ENCODE data around the gene HAUS6. TPM values are rescaled to one million over a fixed set of nuclear protein-coding genes. Genes with fewer than 3 reads are reported as not detected.
"Not testable (repeated sequence)": the region's sequence is repeated elsewhere in the genome, so short reads cannot be mapped to it uniquely, and the experiment has no call there.

HAUS6 gene
- total and polyA plus RNA-seq, 12 donors = 4.0 to 16.3 (median 12.6) TPM

DNA sequence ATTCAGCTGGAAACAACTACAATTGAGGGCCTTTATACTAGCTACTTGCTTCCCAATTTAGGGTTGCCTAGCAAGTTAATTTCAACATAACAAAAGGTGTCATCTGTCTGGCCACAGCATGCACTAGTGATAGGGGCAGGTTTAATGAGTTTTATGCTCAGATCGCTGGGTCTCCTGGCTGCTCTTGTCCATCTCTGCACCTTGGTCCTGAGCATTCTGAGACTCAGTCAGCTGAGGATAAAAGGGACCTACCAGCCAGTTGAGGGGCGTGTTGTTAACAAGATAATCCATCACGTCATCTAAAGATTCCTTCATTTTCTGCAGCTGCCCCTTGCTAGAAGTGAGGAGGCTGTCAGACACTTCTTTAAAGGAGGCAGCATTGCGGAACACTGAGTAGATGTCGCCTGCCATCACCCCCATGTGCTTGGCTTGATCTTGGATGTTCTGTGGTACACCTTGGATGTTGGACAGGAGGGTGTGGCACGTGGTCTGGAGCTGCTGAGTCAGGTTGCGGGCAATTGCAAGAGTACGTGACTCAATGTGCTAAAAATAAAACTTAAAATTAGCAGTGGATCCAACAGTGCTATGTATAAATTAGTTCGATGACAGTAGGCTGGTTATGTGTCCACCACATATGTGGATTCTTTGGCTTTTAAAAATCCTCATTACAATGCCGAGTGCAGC is 13.5 kb upstream of the HAUS6 start:
- Histone ChIP-seq H3K9me3 (replicated peaks in 1 of 3) (no peaks in the 10 kb centered on the region), H3K27ac (peak overlapping the region in 2 of 5 donors; percentile 7 to 26), H3K36me3 (replicated peaks in 1 of 2) (peaks cover 0 to 66% of the 10 kb centered on the region in 2 donors), H3K27me3 (no peaks in the 10 kb centered on the region), H3K4me3 (no peak overlapping the region), H3K4me1 (replicated peaks in 1 of 2) (peaks cover 8 to 27% of the 10 kb centered on the region in 2 donors)
- WGBS, 4 donors = 71 to 80% (median 76%) methylated on average over 10 of the region's 10 CpGs
- intact Hi-C loops (cut with DNase I) = no loop called here
- DNase-seq = peak in 5 of 7 donors; percentile 48 to 66 (median 59)
- TF ChIP-seq, protein P1, sequence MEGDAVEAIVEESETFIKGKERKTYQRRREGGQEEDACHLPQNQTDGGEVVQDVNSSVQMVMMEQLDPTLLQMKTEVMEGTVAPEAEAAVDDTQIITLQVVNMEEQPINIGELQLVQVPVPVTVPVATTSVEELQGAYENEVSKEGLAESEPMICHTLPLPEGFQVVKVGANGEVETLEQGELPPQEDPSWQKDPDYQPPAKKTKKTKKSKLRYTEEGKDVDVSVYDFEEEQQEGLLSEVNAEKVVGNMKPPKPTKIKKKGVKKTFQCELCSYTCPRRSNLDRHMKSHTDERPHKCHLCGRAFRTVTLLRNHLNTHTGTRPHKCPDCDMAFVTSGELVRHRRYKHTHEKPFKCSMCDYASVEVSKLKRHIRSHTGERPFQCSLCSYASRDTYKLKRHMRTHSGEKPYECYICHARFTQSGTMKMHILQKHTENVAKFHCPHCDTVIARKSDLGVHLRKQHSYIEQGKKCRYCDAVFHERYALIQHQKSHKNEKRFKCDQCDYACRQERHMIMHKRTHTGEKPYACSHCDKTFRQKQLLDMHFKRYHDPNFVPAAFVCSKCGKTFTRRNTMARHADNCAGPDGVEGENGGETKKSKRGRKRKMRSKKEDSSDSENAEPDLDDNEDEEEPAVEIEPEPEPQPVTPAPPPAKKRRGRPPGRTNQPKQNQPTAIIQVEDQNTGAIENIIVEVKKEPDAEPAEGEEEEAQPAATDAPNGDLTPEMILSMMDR (IDR thresholded peaks at IDR 0.05) = no peak
- no peak for TF ChIP-seq POLR2A (IDR thresholded peaks at IDR 0.05)

DNA sequence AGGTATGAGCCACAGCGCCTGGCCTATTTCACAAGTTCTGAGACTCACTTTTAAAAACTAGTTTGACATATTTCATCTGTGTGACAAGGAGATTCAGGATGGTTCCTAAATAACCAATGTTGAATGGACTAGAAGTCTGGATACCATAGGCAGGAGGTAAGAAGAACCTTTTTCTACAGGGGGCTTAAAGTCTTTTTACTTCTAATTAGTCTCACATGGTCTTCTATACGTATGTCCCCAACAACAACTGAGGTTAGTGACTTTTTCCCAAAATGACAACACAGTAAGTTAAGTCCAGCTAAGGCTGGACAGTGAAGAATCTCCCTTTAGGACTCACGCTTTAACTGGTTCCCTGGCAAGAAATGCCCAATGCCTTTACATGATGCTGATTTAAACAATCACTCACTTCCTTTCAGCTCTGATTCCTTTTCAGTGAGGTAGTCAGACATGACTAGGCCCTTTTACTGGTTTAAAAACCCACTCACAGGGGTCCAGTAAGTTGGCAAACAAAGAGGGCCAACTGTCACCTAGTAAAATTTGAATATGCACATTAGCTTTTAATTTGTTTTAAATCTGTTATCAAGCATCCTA is 12.1 kb upstream of the HAUS6 start:
- no peak for DNase-seq
- Histone ChIP-seq H3K27me3 (no peaks in the 10 kb centered on the region), H3K4me3 (no peak overlapping the region), H3K9me3 (replicated peaks in 1 of 3) (no peaks in the 10 kb centered on the region), H3K4me1 (replicated peaks in 1 of 2) (peaks cover 8 to 23% of the 10 kb centered on the region in 2 donors), H3K27ac (no peak overlapping the region), H3K36me3 (replicated peaks in 1 of 2) (peaks cover 0 to 52% of the 10 kb centered on the region in 2 donors)
- intact Hi-C loops (cut with DNase I) = no loop called here
- TF ChIP-seq, protein P1 (IDR thresholded peaks at IDR 0.05) = no peak
- no peak for TF ChIP-seq POLR2A (IDR thresholded peaks at IDR 0.05)
- 92 to 96% (median 95%) methylated on average over 3 of the region's 3 CpGs for WGBS, 4 donors

DNA sequence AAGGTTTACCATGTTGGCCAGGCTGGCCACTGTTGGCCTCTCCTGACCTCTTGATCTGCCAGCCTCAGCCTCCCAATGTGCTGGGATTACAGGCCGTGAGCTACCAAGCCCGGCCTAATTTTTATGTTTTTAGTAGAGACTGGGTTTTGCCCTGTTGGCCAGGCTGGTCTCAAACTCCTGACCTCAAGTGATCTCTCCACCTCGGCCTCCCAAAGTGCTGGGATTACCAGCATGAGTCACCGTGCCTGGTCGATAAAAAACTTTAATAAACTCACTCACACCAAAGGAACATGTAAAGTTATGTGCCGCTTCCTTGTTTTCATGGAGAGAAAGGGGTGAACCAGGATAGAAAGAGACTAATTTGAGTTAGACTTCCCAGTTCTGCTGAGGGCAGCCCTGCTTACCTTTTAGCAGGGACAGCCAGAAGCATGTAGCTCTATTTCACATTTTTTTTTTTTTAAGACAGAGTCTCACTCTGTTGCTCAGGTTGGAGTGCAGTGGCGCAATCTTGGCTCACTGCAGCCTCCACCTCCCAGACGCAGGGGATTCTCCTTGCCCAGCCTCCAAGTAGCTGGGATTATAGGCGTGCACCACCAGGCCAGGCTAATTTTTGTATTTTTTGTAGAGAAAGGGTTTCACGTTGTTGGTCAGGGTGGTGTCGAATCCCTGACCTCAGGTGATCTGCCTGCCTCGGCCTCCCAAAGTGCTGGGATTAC is 11.4 kb upstream of the HAUS6 start:
- peaks cover 0 to 45% of the 10 kb centered on the region in 2 donors for H3K36me3 ChIP-seq (replicated peaks in 1 of 2)
- no peaks in the 10 kb centered on the region for H3K9me3 ChIP-seq (replicated peaks in 1 of 3)
- intact Hi-C loops (cut with DNase I) = no loop called here
- H3K4me3 ChIP-seq = no peak overlapping the region
- peak overlapping the region in 2 of 5 donors; percentile 45 to 51 for H3K27ac ChIP-seq
- WGBS, 4 donors = 80 to 87% (median 81%) methylated on average over 12 of the region's 12 CpGs
- TF ChIP-seq, protein P1 (IDR thresholded peaks at IDR 0.05) = no peak
- TF ChIP-seq POLR2A (IDR thresholded peaks at IDR 0.05) = no peak
- DNase-seq = no peak
- H3K4me1 ChIP-seq (replicated peaks in 1 of 2) = peaks cover 4 to 17% of the 10 kb centered on the region in 2 donors
- no peaks in the 10 kb centered on the region for H3K27me3 ChIP-seq

DNA sequence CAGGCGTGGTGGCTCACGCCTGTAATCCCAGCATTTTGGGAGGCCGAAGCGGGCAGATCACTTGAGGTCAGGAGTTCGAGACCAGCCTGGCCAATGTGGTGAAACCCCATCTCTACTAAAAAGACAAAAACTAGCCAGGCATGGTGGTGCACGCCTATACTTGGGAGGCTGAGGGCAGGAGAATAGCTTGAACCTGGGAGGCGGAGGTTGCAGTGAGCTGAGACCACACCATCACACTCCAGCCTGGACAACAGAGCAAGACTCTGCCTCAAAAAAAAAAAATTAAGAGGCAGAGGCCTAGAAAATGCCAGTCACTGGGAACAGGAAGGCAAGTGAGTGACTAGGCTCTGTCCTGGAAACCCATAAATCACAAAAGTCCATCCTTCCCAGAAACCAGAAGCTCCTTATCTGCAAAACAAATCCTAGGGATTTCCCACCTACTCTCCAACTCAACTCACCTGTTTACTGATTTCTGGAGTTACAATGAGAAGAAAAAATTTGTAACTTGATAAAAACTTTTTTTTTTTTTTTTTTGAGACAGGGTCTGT is 10.4 kb upstream of the HAUS6 start:
- DNase-seq; H3K4me3 ChIP-seq; H3K27me3 ChIP-seq; H3K9me3 ChIP-seq (replicated peaks in 1 of 3); H3K4me1 ChIP-seq (replicated peaks in 1 of 2); H3K27ac ChIP-seq; intact Hi-C loops (cut with DNase I): not testable (repeated sequence)
- H3K36me3 ChIP-seq (replicated peaks in 1 of 2) = peaks cover 0 to 35% of the 10 kb centered on the region in 2 donors
- 95 to 98% (median 96%) methylated on average over 7 of the region's 7 CpGs for WGBS, 4 donors
